Kidney epithelial cell (primary cell): ENCODE data around the gene PTPRU. TPM values are rescaled to one million over a fixed set of nuclear protein-coding genes. Genes with fewer than 3 reads are reported as not detected.

Experiments
- DNase-seq: peaks from one replicate; pipeline ENCODE4 v3.0.0-alpha.2; 2010; ENCODE audit warnings: low read depth
- H3K27me3 ChIP-seq: 2 replicates; pipeline ENCODE4 v1.6.0; 2011; ENCODE audit warnings: low read length; ENCODE audit not compliant: control insufficient read depth, insufficient read depth
- H3K36me3 ChIP-seq: 2 replicates; pipeline ENCODE4 v1.5.1; 2011; ENCODE audit warnings: low read length; ENCODE audit not compliant: control insufficient read depth, insufficient read depth
- H3K4me3 ChIP-seq: 2 replicates; pipeline ENCODE4 v1.5.1; 2011; ENCODE audit warnings: low read depth, mild to moderate bottlenecking, control low read depth, low read length
- total RNA-seq: library from RNA; depleted of rRNA; stranded (reverse); fragments of >200 nt; gene quantifications from 2 replicates; pipeline ENCODE4 v1.2.3, GENCODE V29; 2015
- TF ChIP-seq, protein P1 (sequence below): IDR thresholded peaks from 2 replicates; pipeline ENCODE4 v1.5.1; 2011; ENCODE audit warnings: mild to moderate bottlenecking, moderate library complexity, low read length, control low read depth, inconsistent platforms; ENCODE audit not compliant: insufficient read depth, poor library complexity, severe bottlenecking

Gene PTPRU
- total RNA-seq, 1 donor from 2014 or later: 55.4 TPM

DNA sequence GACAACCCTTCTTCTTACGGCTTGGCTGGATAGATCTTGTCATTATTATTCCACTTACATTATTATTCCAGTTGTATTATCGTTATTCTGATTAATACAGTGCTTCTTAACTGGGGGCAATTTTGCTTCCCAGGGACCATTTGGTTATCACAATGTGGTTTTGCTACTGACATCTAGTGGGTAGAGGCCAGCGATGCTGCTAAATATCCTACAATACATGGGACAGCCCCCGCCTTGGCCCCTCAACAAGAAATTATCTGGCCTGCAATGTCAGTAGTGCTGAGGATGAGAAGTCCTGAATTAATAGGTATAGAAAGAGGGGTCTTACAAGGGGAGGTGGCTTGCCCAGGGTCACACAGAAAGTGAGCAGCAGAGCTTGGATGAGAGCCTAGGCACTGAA lies 105.6 kb downstream of the PTPRU start:
- no peaks in the 10 kb centered on the region for H3K36me3 ChIP-seq
- TF ChIP-seq, protein P1, sequence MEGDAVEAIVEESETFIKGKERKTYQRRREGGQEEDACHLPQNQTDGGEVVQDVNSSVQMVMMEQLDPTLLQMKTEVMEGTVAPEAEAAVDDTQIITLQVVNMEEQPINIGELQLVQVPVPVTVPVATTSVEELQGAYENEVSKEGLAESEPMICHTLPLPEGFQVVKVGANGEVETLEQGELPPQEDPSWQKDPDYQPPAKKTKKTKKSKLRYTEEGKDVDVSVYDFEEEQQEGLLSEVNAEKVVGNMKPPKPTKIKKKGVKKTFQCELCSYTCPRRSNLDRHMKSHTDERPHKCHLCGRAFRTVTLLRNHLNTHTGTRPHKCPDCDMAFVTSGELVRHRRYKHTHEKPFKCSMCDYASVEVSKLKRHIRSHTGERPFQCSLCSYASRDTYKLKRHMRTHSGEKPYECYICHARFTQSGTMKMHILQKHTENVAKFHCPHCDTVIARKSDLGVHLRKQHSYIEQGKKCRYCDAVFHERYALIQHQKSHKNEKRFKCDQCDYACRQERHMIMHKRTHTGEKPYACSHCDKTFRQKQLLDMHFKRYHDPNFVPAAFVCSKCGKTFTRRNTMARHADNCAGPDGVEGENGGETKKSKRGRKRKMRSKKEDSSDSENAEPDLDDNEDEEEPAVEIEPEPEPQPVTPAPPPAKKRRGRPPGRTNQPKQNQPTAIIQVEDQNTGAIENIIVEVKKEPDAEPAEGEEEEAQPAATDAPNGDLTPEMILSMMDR: peak; percentile 15
- H3K4me3 ChIP-seq: no peak overlapping the region
- H3K27me3 ChIP-seq: peaks cover 18% of the 10 kb centered on the region
- no peak for DNase-seq

DNA sequence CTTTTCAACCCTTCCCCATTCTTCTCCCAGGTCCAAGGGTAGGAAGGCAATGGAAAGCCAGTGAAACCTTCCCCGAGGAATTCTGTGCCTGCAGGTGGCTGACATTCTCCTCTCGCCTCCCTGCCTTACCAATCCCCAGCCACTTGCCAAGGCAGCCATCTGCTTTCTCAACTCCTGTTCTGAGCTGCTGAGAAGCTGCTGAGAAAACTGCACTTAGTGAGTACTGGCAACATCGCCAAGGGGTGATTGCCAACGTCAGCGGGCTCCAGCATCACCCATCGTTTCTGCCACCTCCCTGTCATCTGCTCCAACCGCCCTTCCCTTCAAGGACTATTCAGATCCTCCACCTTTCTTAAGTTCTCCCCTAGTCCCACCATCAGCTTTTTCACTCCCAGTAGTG lies 106.0 kb downstream of the PTPRU start:
- TF ChIP-seq, protein P1: no peak
- no peak for DNase-seq
- Histone ChIP-seq H3K36me3 (no peaks in the 10 kb centered on the region), H3K4me3 (no peak overlapping the region), H3K27me3 (peaks cover 18% of the 10 kb centered on the region)

DNA sequence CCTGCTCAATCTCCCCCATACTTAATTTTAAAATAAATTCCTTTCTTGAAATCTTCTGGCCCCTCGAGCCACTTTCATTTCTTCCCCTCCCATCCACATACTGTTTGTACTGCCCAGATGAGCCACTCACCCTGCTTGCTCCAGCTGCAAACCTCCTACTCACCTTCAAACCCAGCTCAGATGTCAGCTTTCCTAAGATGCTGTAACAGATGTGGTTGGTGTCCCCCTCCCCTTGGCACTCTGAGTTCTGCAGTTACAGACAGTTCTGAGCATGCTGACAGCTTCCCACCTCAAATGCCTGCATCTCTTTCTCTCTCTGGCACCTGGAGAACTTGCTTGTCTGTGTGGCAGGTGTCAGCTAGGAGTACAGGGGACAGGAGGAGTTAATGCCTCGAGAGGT lies 106.7 kb downstream of the PTPRU start:
- TF ChIP-seq, protein P1: no peak
- no peak for DNase-seq
- no peaks in the 10 kb centered on the region for H3K36me3 ChIP-seq
- peaks cover 18% of the 10 kb centered on the region for H3K27me3 ChIP-seq
- H3K4me3 ChIP-seq: no peak overlapping the region

DNA sequence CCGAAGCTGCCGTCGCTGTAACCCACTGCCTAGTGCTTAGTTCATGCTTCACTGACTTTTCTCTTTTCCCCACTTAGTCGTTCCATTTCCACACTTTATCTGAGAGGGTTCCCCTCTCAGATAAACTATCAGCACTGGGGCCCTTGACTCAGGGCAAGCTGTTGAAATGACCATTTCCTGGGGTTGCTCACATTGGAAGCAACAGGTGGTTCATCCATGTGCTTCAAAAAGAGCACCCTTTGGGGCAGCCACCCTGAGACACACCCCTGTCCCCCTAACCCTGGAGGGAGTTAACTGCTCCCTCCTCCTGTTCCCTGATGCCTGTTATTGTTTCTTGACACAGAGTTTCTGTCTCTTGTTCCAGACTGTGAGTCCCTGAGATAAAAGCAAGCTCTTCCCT lies 107.2 kb downstream of the PTPRU start:
- TF ChIP-seq, protein P1: no peak
- Histone ChIP-seq H3K4me3 (no peak overlapping the region), H3K36me3 (no peaks in the 10 kb centered on the region), H3K27me3 (peaks cover 18% of the 10 kb centered on the region)
- no peak for DNase-seq

DNA sequence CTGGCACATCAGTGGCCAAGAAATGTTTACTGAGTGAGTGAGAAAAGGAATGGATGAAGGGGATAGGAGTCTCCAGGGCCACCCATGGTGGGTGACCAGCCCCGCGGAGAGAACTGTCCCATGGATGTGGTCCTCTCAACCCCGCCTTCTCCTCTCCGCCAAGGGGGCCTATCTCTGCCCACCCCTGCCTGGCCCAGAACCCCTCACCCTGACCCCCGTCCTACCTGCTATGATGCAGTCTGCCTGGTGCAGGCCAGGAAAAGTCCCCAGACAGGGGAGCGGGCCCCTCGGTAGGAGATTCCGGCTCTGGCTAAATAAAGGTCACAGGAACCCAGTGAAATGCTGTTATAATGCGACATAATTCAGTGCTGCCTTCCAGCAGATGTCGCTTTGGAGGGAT lies 107.6 kb downstream of the PTPRU start:
- no peaks in the 10 kb centered on the region for H3K36me3 ChIP-seq
- DNase-seq: no peak
- TF ChIP-seq, protein P1: no peak
- H3K27me3 ChIP-seq: peaks cover 18% of the 10 kb centered on the region
- no peak overlapping the region for H3K4me3 ChIP-seq

DNA sequence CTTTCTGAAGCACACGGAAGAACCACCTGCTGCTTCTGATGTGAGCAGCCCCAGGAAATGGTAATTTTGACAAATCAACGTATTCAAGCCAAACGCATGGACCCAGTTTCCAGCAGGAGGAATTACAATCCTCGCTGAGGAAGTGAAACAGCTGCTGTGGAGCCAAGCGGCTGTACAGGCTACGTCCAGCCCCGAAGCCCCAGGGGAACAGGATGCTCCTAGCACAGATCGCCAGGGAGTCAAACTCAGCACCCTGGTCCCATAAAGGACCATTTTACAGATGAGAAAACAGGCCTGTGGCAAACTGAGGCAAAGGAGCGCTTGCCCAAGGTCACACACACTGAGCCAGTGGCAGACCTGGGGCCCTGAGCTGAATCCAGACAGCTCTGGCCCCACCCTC lies 108.0 kb downstream of the PTPRU start:
- DNase-seq: no peak
- TF ChIP-seq, protein P1: no peak
- H3K27me3 ChIP-seq: peaks cover 14% of the 10 kb centered on the region
- H3K4me3 ChIP-seq: no peak overlapping the region
- H3K36me3 ChIP-seq: no peaks in the 10 kb centered on the region
